MM.1S (cell line): ENCODE measurements around the gene APC2.

Experiments used
- DNase-seq: peaks from one replicate; pipeline ENCODE4 v3.0.0-alpha.2; 2015
- H2AFZ ChIP-seq: fragments of 300-600 bp; sonication (generic); 2 replicates; pipeline ENCODE4 v1.6.0; 2016; ENCODE audit warnings: antibody characterized with exemption, low read length
- H3F3A ChIP-seq: fragments of 300-600 bp; sonication (generic); 2 replicates; pipeline ENCODE4 v1.6.1; 2016; ENCODE audit warnings: mild to moderate bottlenecking, antibody characterized with exemption, low read length, moderate library complexity, mixed read lengths; ENCODE audit not compliant: insufficient read depth
- H3K27ac ChIP-seq: fragments of 300-600 bp; sonication (generic); 2 replicates; pipeline ENCODE4 v1.5.1; 2016; ENCODE audit warnings: mild to moderate bottlenecking, low read length
- H3K27me3 ChIP-seq: fragments of 300-600 bp; sonication (generic); replicated peaks from 2 replicates; pipeline ENCODE4 v1.6.0; 2016; ENCODE audit warnings: low read length; ENCODE audit not compliant: insufficient read depth
- H3K36me3 ChIP-seq: fragments of 300-600 bp; sonication (generic); replicated peaks from 2 replicates; pipeline ENCODE4 v1.6.1; 2016; ENCODE audit warnings: mild to moderate bottlenecking, low read length, mixed read lengths; ENCODE audit not compliant: insufficient read depth
- H3K4me1 ChIP-seq: fragments of 300-600 bp; sonication (generic); 2 replicates; pipeline ENCODE4 v1.6.1; 2016; ENCODE audit warnings: low read length, mixed read lengths
- H3K4me2 ChIP-seq: fragments of 300-600 bp; sonication (generic); 2 replicates; pipeline ENCODE4 v1.6.0; 2016; ENCODE audit warnings: low read depth, low read length
- H3K4me3 ChIP-seq: fragments of 300-600 bp; sonication (generic); 2 replicates; pipeline ENCODE4 v1.5.1; 2016; ENCODE audit warnings: low read length, mixed read lengths
- H3K79me2 ChIP-seq: fragments of 300-600 bp; sonication (generic); 2 replicates; pipeline ENCODE4 v1.6.1; 2016; ENCODE audit warnings: mixed run types, low read length, mixed read lengths
- H3K9ac ChIP-seq: fragments of 300-600 bp; sonication (generic); 2 replicates; pipeline ENCODE4 v1.6.1; 2016; ENCODE audit warnings: low read length, mixed read lengths
- H3K9me2 ChIP-seq: fragments of 300-600 bp; sonication (generic); replicated peaks from 2 replicates; pipeline ENCODE4 v1.6.1; 2016; ENCODE audit warnings: mild to moderate bottlenecking, low read length, mixed read lengths; ENCODE audit not compliant: insufficient read depth
- H3K9me3 ChIP-seq: fragments of 300-600 bp; sonication (generic); replicated peaks from 2 replicates; pipeline ENCODE4 v1.6.1; 2016; ENCODE audit warnings: mild to moderate bottlenecking, low read length, mixed read lengths; ENCODE audit not compliant: insufficient read depth
- H4K20me1 ChIP-seq: fragments of 300-600 bp; sonication (generic); 2 replicates; pipeline ENCODE4 v1.6.1; 2016; ENCODE audit warnings: mild to moderate bottlenecking, low read length, moderate library complexity, mixed read lengths; ENCODE audit not compliant: insufficient read depth
- CTCF ChIP-seq: fragments of 300-600 bp; sonication (generic); IDR thresholded peaks from 2 replicates; pipeline ENCODE4 v1.5.1; 2016; ENCODE audit warnings: antibody characterized with exemption, low read length, mixed read lengths
- EZH2 ChIP-seq: fragments of 300-600 bp; sonication (generic); optimal IDR thresholded peaks from 2 replicates; pipeline ENCODE3; 2017; ENCODE audit warnings: low read depth, mild to moderate bottlenecking, antibody characterized with exemption, low read length, mixed read lengths
- EZH2phosphoT487 ChIP-seq: fragments of 300-600 bp; sonication (generic); IDR thresholded peaks from 2 replicates; pipeline ENCODE4 v1.6.1; 2018; ENCODE audit warnings: antibody characterized with exemption, low read length

Gene APC2

GRCh38 chr19:1460033-1460995, 10.4 kb downstream of the APC2 start:
- Histone ChIP-seq H3K27ac (no peak overlapping the region), H3K27me3 (peaks cover 16% of the 10 kb centered on the region; the same call in 1 of the 2 replicates), H3K9ac (no peak overlapping the region), H3K4me1 (0 out of 2 replicates have a peak, but pooled peaks cover 7% of the 10 kb centered on the region), H3K79me2 (no peaks in the 10 kb centered on the region), H3K4me2 (no peak overlapping the region), H3K4me3 (no peak overlapping the region), H2AFZ (no peak overlapping the region), H3K9me2 (no peaks in the 10 kb centered on the region), H3K36me3 (no peaks in the 10 kb centered on the region), H3K9me3 (no peaks in the 10 kb centered on the region), H4K20me1 (no peaks in the 10 kb centered on the region), H3F3A (peaks cover 6% of the 10 kb centered on the region)
- TF ChIP-seq EZH2phosphoT487 (no peak), EZH2 (no peak), CTCF (no peak)
- DNase-seq = no peak

- H3K9ac ChIP-seq = no peak overlapping the region
- peaks cover 16% of the 10 kb centered on the region; the same call in 1 of the 2 replicates for H3K27me3 ChIP-seq
- H4K20me1 ChIP-seq = no peaks in the 10 kb centered on the region
- H3K4me1 ChIP-seq = no peaks in the 10 kb centered on the region
- H3K4me3 ChIP-seq = no peak overlapping the region
- H3K9me2 ChIP-seq = no peaks in the 10 kb centered on the region
- DNase-seq = no peak
- H3K9me3 ChIP-seq = no peaks in the 10 kb centered on the region
- no peak overlapping the region for H2AFZ ChIP-seq
- no peaks in the 10 kb centered on the region for H3K36me3 ChIP-seq
- H3K4me2 ChIP-seq = no peak overlapping the region
- no peaks in the 10 kb centered on the region for H3K79me2 ChIP-seq
- no peak overlapping the region for H3K27ac ChIP-seq
- no peaks in the 10 kb centered on the region for H3F3A ChIP-seq
- TF ChIP-seq CTCF (no peak), EZH2 (no peak), EZH2phosphoT487 (no peak)
These were observed 11.9 kb downstream of the APC2 start for GRCh38 chr19:1461862-1462261.

- no peak for TF ChIP-seq EZH2phosphoT487
- no peak for TF ChIP-seq EZH2
- no peak for TF ChIP-seq CTCF
- Histone ChIP-seq H3K27ac (no peak overlapping the region), H3K9me2 (no peaks in the 10 kb centered on the region), H3K9me3 (no peaks in the 10 kb centered on the region), H2AFZ (no peak overlapping the region), H3K4me2 (no peak overlapping the region), H3K4me1 (peaks cover 6% of the 10 kb centered on the region; the same call in 1 of the 2 replicates), H3K79me2 (no peaks in the 10 kb centered on the region), H3K9ac (no peak overlapping the region), H3F3A (no peaks in the 10 kb centered on the region), H4K20me1 (no peaks in the 10 kb centered on the region; the same call in 1 of the 2 replicates), H3K36me3 (no peaks in the 10 kb centered on the region), H3K4me3 (no peak overlapping the region), H3K27me3 (peaks cover 22% of the 10 kb centered on the region)
- DNase-seq = no peak
These were observed 15.5 kb downstream of the APC2 start for GRCh38 chr19:1465191-1466016.
